Measurements from ENCODE around the gene ZSWIM4. TPM values are rescaled to one million over a fixed set of nuclear protein-coding genes. Genes with fewer than 3 reads are reported as not detected.

ZSWIM4 gene
- total RNA-seq, 2 donors from 2014 or later, result 3.4 to 12.5 TPM

GRCh38 chr19:13830114-13830740, 35.0 kb downstream of the ZSWIM4 start:
- peaks cover 20% of the 10 kb centered on the region for H3K4me1 ChIP-seq
- no peak for DNase-seq
- ATAC-seq, result no peak
- no peak overlapping the region for H3K4me3 ChIP-seq
- no peaks in the 10 kb centered on the region for H3K9me3 ChIP-seq
- no peaks in the 10 kb centered on the region for H3K27me3 ChIP-seq
- TF ChIP-seq POLR2A (IDR thresholded peaks at IDR 0.05) (no peak), CTCF (IDR thresholded peaks at IDR 0.05) (no peak)
- H3K27ac ChIP-seq, result no peak overlapping the region
- H3K36me3 ChIP-seq (replicated peaks in 1 of 2; ENCODE audit: insufficient read depth in 1 of 2, low read depth in 2 of 2), result no peaks in the 10 kb centered on the region
- intact Hi-C loops (cut with DNase I), result no loop called here
- 90 to 98% methylated on average over 21 to 36 of the region's 47 CpGs for WGBS, 2 donors

GRCh38 chr19:13830741-13831536, 35.7 kb downstream of the ZSWIM4 start:
- no peak overlapping the region for H3K4me3 ChIP-seq
- DNase-seq (no peak), ATAC-seq (no peak)
- no peak overlapping the region for H3K27ac ChIP-seq
- H3K36me3 ChIP-seq (replicated peaks in 1 of 2; ENCODE audit: insufficient read depth in 1 of 2, low read depth in 2 of 2), result no peaks in the 10 kb centered on the region
- 87 to 89% methylated on average over 27 to 32 of the region's 32 CpGs for WGBS, 2 donors
- no peak for TF ChIP-seq POLR2A (IDR thresholded peaks at IDR 0.05)
- no peak for TF ChIP-seq CTCF (IDR thresholded peaks at IDR 0.05)
- no peaks in the 10 kb centered on the region for H3K9me3 ChIP-seq
- no peaks in the 10 kb centered on the region for H3K27me3 ChIP-seq
- intact Hi-C loops (cut with DNase I), result no loop called here
- H3K4me1 ChIP-seq, result peaks cover 21% of the 10 kb centered on the region

GRCh38 chr19:13831537-13832467, 36.6 kb downstream of the ZSWIM4 start:
- WGBS, 2 donors, result 76 to 81% methylated on average over 22 of the region's 22 CpGs
- no peaks in the 10 kb centered on the region for H3K27me3 ChIP-seq

More at GRCh38 chr19:13831537-13832467, 36.6 kb downstream of the ZSWIM4 start:
- Histone ChIP-seq H3K4me1 (peaks cover 29% of the 10 kb centered on the region), H3K4me3 (no peak overlapping the region), H3K27ac (no peak overlapping the region), H3K36me3 (replicated peaks in 1 of 2; ENCODE audit: insufficient read depth in 1 of 2, low read depth in 2 of 2) (peaks cover 0 to 4% of the 10 kb centered on the region in 2 donors), H3K9me3 (no peaks in the 10 kb centered on the region)
- intact Hi-C loops (cut with DNase I), result no loop called here
- ATAC-seq (no peak), DNase-seq (no peak)
- TF ChIP-seq CTCF (IDR thresholded peaks at IDR 0.05) (no peak), POLR2A (IDR thresholded peaks at IDR 0.05) (no peak)
